HFF-Myc (cell line): Measurements from ENCODE around the gene FMNL2.

Experiments used
- DNase-seq: peaks from one replicate; pipeline ENCODE4 v3.0.0-alpha.2; 2011; ENCODE audit warnings: low read depth; ENCODE audit errors: extremely low read depth
- H3K4me3 ChIP-seq: replicated peaks from 2 replicates; pipeline ENCODE4 v1.5.1; 2011; ENCODE audit warnings: low read depth, mild to moderate bottlenecking, control low read depth, low read length
- TF ChIP-seq, protein P1 (sequence below): IDR thresholded peaks from 2 replicates; pipeline ENCODE4 v1.5.1; 2012; ENCODE audit warnings: mild to moderate bottlenecking, low read depth, low read length, control low read depth; ENCODE audit errors: missing control alignments

The FMNL2 gene

DNA sequence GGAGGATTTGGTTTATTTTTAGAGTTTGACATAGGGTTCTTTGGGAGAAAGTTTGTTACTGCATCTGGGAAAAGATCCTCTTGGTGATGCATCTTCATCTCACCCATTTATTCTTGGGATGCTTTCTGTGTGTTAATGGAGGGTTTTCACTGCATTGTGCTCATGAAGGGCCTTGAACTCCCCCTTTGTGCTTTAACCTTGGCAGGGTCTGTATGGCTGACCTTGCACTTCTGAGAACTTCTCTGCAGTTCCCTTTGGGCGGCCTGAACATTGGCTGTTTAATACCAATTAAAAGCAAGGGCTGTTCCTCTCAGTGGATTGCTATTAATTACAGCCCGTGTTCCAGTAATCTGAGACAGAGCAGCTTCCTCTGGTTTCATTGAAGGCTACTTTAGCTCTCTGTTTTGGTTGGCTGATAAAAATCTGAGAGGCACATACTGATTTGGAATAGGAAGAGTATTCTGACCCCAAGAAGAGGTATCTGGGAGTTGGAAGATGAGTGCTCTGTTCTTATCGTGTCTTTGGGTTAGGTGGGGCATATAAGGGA, 37.5 kb downstream of the FMNL2 start:
- no peak overlapping the region for H3K4me3 ChIP-seq
- no peak for DNase-seq

DNA sequence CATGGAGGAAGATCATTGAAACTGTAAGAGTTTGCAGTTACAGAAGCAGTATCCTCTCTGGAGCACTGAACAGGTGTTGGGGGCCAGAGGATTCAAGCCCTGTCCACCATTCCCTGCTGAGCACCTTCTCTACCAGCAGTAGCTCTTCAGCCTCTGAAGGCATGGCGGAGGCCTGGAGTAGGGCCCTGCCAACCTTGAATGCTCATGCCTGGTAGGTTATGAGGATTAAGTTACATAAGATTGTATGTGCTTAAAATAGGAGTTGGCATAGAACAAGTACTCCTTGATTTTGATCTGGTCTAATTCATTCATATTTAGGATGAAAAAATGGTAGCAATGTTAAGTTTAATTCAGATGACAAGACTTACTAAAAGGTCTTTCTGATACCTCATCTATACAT, 40.2 kb downstream of the FMNL2 start:
- TF ChIP-seq, protein P1, sequence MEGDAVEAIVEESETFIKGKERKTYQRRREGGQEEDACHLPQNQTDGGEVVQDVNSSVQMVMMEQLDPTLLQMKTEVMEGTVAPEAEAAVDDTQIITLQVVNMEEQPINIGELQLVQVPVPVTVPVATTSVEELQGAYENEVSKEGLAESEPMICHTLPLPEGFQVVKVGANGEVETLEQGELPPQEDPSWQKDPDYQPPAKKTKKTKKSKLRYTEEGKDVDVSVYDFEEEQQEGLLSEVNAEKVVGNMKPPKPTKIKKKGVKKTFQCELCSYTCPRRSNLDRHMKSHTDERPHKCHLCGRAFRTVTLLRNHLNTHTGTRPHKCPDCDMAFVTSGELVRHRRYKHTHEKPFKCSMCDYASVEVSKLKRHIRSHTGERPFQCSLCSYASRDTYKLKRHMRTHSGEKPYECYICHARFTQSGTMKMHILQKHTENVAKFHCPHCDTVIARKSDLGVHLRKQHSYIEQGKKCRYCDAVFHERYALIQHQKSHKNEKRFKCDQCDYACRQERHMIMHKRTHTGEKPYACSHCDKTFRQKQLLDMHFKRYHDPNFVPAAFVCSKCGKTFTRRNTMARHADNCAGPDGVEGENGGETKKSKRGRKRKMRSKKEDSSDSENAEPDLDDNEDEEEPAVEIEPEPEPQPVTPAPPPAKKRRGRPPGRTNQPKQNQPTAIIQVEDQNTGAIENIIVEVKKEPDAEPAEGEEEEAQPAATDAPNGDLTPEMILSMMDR: no peak
- H3K4me3 ChIP-seq: no peak overlapping the region
- no peak for DNase-seq

More for the DNA sequence above, 37.5 kb downstream of the FMNL2 start:
- TF ChIP-seq, protein P1: no peak

DNA sequence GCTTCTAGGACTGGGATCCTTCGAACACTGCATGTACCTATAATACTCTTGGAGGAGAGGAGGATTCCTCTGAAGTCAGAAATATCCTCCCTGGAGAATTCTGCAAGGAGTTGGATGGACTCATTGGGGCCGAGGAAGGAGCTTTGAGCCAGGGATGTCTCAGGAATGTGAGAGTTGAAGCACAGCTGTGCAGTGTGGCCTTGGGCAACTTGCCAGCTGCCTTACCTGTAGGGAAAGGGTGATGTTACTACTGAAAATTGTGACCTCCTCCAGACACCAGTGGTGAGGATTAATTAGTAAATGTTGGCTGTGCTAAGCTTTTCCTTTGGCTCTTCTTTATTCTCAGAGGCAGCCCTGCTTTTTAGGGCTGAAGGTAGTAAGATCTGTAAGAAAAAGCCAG, 41.4 kb downstream of the FMNL2 start:
- H3K4me3 ChIP-seq: no peak overlapping the region
- no peak for DNase-seq
- TF ChIP-seq, protein P1: no peak

DNA sequence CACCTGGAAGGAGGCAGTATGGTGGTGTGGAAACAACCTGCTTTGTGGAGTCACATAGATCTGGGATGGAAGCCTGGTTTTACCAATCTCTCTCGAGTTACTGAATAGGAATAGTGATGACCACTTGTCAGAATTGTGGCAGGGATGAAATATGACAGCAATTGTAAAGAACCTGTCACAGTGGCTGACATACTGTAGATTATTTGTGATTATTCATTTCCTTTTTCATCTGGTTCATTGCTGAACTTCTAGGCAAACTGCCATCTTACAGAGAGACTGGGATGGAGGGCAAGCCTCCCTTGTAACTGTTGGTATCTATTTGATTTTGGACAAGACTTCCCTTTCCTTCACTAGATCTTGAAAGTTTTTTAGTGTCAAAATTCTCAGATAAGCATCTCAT, 42.0 kb downstream of the FMNL2 start:
- no peak for DNase-seq
- no peak overlapping the region for H3K4me3 ChIP-seq
- TF ChIP-seq, protein P1: no peak

DNA sequence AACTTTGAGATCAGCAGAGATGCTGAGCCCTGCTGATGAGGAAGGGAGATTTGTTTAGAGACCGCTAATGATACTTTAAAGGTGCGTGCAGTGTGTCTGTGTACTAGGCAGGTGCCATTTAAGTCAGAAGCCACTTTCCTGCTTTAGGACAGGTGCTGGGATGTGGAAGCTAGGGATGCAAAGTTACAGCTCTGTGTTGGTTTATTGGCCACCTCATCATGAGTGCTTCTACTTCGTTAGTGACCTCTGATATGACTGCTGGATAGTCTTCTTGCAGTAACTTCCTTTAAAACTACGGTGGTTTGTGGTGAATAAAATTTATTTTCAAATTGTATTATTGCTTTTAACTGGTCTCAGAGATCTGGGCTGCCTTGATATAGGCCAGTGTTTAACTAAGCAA, 44.1 kb downstream of the FMNL2 start:
- DNase-seq: no peak
- TF ChIP-seq, protein P1: no peak
- H3K4me3 ChIP-seq: no peak overlapping the region

DNA sequence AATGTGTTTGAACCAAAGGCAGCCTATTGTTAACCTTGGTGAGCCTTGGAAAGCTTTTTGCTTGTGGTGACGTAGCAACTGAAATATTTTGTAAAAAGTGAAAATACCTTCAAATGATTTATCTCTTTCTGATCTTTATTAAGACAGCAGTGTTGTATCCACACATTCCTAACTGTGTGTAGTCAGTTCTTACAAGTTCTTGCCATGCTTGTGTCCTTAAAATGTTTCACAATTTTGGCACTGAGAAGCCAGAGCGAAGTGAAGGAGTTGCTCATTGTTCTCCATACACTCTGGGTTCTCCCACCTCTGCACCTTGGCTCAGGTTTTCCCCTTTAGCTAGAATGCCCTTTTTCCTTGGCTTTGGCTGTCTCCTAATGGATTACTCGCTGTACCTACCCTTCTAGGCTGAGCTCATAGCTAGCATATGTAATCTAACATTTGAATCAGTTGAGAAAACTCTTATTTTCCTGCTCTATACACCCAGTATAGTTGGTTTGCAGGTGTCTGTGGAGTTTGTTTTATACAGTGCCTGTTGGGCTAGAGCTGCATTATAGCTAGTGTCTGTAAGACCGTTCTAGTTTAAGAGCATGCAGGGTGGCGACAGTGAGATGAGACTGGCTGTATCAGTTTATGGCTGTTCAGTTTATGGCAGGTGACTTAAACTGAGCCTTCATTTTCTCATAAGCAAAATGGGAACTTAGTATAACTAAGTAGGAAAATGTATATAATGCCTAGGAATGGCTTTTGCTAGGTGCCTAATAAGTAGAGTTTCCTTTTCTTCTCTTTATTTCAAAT, 45.5 kb downstream of the FMNL2 start:
- no peak for DNase-seq
- H3K4me3 ChIP-seq: no peak overlapping the region
- TF ChIP-seq, protein P1: no peak
